Measurements from ENCODE around the gene ITGBL1.

DNA sequence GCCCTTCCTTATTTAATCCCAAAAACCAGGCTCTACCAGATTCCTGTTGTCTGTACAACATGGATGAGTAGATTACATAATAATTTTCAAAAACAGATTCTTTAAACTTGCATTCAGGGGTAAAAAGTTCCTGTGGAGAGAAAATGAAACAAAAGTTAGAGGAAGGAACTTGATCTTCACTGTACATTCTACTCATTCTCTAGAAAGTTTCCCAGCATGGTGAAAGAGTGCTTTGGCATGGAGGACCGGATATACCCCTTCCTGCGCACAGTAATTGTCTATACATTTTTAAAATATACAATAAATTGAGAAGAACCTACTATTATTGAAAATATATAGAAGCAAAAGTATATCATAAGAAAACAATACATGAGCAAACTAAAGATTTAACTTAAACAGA is 274.2 kb downstream of the ITGBL1 start:
- TF ChIP-seq, protein P1, sequence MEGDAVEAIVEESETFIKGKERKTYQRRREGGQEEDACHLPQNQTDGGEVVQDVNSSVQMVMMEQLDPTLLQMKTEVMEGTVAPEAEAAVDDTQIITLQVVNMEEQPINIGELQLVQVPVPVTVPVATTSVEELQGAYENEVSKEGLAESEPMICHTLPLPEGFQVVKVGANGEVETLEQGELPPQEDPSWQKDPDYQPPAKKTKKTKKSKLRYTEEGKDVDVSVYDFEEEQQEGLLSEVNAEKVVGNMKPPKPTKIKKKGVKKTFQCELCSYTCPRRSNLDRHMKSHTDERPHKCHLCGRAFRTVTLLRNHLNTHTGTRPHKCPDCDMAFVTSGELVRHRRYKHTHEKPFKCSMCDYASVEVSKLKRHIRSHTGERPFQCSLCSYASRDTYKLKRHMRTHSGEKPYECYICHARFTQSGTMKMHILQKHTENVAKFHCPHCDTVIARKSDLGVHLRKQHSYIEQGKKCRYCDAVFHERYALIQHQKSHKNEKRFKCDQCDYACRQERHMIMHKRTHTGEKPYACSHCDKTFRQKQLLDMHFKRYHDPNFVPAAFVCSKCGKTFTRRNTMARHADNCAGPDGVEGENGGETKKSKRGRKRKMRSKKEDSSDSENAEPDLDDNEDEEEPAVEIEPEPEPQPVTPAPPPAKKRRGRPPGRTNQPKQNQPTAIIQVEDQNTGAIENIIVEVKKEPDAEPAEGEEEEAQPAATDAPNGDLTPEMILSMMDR (IDR thresholded peaks at IDR 0.05) = no peak
- TF ChIP-seq POLR2A (IDR thresholded peaks at IDR 0.05) = no peak
